Measurements from ENCODE around the gene DIP2C.
"Not testable (repeated sequence)": the region's sequence is repeated elsewhere in the genome, so short reads cannot be mapped to it uniquely, and the experiment has no call there.

The DIP2C gene

GRCh38 chr10:547591-548081, 141.8 kb downstream of the DIP2C start:
- no peak for DNase-seq

DNA sequence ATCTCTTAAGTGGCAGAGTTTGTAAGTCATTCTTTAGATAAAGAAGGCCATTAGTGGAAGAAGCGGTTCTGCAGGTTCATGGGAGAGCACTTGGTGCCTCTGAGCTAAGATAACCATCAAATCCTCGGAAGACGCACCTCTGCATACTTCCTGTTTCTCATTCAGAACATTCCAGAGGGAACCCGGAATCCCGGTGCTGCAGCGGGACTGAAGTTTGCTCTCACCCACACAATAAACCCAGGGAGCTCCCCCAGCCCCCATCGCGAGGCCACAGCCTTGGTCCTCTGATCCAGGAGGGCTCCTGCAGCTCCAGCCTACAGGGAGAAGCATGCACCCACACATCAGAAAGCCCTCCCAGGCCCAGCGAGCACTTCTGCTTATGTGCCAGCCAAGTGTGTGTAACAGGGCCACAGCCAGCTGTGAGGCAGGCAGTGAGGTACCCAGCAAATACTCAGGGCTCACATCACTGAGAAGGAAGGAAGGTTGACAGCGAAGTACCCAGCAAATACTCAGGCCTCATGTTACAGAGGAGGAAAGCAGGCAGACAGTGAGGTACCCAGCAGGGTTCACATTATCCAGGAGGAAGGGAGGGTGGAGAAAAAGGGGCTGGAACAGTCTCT, 142.4 kb downstream of the DIP2C start:
- no peak for DNase-seq

GRCh38 chr10:546451-546850, 143.0 kb downstream of the DIP2C start:
- no peak for DNase-seq

GRCh38 chr10:543862-544822, 145.3 kb downstream of the DIP2C start:
- no peak for DNase-seq

DNA sequence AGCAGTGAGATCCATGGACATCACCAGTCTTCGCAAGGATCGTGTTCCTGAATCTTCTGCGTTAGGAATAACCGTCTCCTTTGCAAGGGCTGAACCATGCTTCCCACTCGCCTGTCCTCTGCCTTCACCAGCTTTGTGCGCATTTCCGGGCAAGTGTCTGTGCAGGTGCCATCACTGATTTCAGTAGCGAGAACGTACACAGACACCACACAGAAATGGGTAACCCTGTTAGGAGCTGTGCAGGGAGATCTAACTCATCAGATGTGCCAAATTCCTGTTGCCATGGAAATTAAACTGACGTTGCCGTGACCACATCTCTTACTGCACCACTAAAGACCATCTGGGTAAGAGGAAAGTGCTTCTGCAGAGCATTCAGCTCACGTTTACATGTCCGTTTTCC, 146.3 kb downstream of the DIP2C start:
- no peak for DNase-seq

GRCh38 chr10:541750-542371, 147.6 kb downstream of the DIP2C start:
- DNase-seq = no peak

DNA sequence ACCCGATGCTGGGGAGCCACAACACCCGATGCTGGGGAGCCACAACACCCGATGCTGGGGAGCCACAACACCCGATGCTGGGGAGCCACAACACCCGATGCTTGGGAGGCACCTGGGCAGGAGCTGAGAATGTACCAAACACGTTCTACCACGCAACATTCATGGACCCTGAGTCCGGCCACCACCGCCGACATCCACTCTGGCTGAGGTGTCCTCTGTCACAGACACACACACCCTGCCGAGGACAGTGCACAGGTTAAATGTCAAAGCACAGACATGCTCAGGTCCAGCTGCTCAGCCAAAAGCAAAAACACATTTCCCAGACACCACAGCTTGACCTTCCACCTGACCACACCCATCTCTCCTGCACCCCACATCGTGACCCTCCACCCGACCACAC, 148.4 kb downstream of the DIP2C start:
- DNase-seq = no peak

- no peak for DNase-seq
Measured at GRCh38 chr10:538895-539294, 150.6 kb downstream of the DIP2C start.

DNA sequence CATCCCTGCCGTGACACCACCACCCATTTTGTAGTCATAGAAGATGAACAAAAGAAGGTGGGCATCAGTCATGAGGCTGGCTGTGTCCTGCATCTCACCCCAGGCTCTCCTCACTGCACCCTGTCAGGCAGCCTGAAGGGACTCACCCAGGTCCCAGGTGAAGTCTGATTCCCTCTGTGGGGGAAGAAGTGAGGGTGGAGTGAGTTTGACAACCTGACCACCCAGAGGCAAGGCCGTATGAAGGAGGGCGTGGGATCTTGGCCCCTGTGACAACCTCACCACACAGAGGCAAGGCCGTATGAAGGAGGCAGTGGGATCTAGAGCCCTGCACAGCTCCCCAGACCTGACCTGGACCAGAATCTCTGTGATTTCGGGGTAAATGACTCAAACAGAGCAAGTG, 152.5 kb downstream of the DIP2C start:
- DNase-seq = no peak

DNA sequence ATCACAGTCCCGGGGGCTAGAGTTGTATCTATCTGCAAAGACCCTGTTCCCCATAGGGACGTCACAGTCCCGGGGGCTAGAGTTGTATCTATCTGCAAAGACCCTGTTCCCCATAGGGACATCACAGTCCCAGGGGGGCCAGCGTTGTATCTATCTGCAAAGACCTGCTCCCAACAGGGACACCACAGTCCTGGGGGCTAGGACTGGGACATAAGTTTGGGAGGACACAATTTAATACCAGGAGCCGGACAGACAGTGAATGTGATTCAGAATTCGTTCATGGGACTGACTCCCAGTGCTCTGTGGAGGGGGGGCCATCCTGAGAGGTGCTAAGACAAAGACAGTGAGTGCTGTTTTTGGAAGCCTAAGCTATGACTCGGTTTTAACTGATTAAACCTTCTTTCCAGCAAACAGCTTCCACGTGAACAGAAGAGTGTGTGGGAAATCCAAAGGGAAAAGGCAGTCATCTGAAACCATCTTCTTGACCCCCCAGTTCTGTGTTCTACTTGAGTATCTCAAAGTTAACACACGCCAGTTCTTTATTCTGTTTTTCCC, 153.0 kb downstream of the DIP2C start:
- no peak for DNase-seq

- no peak for DNase-seq
Measured at GRCh38 chr10:535952-536351, 153.5 kb downstream of the DIP2C start.

DNA sequence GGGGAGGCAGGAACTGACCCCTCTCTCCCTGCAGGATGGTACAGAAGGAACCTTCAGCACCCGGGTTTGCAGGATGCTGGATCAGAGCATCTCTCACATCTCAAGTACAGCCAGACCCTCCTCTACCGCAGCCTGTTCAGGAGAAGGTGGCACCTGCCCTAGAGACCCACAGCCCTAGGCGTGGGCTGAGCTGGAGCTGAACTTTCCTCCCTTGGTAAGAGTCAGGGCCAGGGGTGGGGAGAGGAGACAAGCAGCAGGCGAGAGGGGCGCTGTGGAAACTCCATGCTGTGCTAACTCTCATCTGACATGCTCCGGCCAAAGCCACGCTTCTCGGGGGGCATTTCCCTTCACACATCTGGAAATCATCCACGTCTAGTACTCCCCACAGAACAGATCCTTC, 154.4 kb downstream of the DIP2C start:
- no peak for DNase-seq

GRCh38 chr10:534047-534566, 155.4 kb downstream of the DIP2C start:
- no peak for DNase-seq

DNA sequence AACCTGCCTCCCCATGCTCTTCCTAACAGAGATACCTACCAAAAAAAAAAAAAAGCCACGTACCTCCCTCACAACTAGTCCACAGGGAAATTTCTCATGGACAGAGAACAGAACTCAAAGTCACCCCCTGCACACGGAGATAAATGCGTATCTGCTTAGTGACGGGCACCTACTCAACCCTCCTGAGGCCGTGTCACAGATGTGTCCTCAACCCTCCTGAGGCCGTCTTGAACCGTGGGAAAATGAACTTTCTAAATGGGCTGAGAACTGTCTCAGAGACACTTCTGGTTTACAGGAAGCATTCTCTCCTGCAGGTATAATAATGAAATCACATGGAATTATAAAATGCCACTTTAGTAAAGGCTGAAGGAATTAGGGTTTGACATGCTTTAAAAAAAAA, 155.9 kb downstream of the DIP2C start:
- no peak for DNase-seq

DNA sequence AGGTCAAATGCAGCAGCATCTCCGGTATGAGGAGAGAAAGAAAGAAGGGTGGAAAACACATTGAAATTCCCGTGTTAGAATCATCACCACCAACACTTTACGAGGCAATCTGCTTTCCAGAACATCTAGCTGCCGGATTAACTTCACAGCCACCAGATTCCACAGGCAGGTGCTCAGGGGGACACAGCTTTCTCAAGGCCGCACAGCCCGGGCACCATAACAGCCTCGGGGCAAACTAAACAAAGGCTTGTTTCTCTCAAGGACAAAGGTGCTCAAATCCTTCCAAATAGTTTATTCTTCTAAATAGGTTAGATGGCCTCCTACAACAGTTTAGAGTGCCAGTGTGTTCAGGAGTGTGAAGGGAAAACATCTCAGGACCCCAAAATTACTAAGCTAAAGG, 156.3 kb downstream of the DIP2C start:
- no peak for DNase-seq

DNA sequence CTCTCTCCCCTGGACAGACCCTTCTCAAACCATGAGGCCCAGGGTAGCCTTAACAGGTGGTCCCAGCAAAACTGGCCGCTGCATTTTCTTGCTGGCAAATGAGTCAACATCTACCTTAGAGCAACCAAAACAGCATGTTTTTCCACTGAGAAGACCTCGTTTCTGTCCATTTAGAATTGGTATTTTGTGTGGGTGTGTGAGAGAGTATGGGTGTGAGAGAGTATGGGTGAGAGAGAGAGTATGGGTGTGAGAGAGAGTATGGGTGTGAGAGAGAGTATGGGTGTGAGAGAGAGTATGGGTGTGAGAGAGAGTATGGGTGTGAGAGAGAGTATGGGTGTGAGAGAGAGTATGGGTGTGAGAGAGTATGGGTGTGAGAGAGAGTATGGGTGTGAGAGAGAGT, 157.1 kb downstream of the DIP2C start:
- not testable (repeated sequence) for DNase-seq

GRCh38 chr10:531541-531940, 157.9 kb downstream of the DIP2C start:
- no peak for DNase-seq

DNA sequence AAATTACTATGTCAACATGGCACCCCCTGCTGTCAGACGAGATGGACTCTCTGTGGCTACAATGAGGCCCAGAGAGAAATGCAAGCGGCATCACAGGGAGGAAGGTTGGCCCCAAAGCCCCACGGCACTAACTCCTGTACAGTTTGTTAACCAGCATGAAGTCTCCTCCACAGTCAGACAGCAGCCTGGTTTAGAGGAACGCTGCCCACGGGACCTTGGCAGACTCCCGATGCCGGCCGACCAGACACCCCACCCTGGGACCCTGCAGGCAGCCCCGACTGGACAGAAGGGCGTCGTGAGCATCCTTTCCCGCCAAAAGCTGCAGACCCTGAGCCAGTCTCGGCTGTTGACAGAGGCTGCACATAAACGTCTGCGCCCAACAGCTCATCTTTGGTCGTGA, 158.8 kb downstream of the DIP2C start:
- no peak for DNase-seq

DNA sequence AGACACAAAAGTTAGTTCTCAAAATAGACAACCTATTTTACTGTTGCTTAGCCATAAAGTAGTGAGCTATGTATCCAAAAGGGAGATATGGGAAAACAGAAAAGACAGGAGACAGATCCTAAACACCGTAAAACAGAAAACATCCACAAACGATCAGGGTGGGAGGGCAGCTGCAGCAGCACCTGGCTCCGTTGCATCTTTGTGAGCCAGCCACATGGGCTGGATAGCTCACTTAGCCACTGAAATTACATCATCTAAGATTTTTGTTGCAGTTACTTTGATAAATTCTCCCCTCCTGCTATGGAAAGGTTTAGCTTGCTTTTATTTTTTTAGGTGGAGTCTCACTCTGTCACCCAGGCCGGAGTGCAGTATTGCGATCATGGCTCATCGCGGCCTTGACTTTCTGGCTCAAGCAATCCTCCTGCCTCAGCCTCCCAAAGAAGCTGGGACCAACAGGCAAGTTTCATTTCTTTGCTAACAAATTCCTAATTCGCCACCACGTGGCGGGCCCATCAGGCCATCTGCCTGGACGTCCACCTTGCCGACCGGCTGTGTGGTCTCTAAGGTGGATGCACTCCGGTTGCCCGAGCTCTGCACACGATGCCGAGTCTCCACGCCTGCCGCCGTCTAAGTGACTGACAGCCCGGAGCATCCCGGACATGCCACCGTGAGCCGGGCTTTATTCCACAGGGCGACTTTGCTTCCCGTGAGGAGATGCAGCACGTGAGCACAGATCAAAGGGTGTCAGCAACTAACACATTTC, 159.8 kb downstream of the DIP2C start:
- no peak for DNase-seq

DNA sequence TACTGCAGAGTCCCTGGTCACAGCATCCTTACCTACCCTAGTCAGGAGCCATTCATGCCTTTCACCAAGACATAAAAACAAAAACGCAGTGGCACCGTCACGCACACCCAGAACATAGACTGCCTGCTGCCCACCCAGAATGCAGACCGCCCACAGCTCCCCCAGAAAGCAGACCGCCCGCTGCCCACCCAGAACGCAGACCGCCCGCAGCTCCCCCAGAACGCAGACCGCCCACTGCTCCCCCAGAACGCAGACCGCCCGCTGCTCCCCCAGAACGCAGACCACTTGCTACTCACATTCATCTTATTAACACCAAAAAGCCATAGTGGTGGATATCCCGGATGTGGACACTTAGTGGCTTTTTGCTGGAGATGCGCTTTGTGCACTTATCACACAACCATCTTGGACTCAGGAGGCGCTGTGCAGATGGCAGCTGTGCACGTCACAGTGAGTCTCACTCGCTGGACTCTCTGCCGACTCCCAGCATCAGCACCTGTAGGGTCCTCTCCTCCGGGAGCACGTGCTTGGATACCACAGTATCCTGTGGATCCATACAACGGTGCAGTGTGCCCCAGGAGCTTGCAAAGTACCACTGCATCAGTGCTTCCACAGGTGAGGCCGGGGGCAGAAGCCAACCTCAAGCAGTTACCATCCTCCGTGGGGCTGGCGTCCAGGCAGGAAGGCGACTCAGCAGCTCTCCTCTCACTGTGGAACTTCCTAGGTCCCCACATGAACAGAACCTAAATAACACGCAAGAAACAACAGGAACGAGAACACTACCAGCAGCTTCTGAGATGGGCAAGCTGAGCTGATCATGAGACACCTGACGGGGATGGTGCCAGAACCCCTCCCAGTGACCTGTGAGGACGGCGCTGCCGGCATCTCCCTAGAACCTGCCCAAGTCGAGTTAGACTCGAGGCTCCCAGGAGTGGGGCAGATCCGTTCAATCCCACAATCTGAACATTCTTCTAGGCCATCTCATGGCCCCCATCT, 161.0 kb downstream of the DIP2C start:
- no peak for DNase-seq

GRCh38 chr10:527416-527815, 162.1 kb downstream of the DIP2C start:
- no peak for DNase-seq
